Subcutaneous abdominal adipose tissue (tissue), 5 donors: ENCODE data around the gene RNF220.

ENCODE experiments used
- H3K27ac ChIP-seq: one replicate; pipeline ENCODE4 v1.7.0; 2013; ENCODE audit warnings: low read depth, mild to moderate bottlenecking, inconsistent platforms, low read length, moderate library complexity
- H3K27me3 ChIP-seq, 5 donors: one replicate each; pipeline ENCODE4 v1.7.0; 2013; ENCODE audit warnings: low read length in 5 of 5, inconsistent platforms in 1 of 5; ENCODE audit not compliant: control insufficient read depth in 5 of 5, insufficient read depth in 4 of 5
- H3K36me3 ChIP-seq, 5 donors: one replicate each; pipeline ENCODE4 v1.7.0; 2013; ENCODE audit warnings: low read length in 5 of 5; ENCODE audit not compliant: control insufficient read depth in 5 of 5, insufficient read depth in 5 of 5
- H3K4me1 ChIP-seq, 5 donors: one replicate each; pipeline ENCODE4 v1.7.0; 2013; ENCODE audit warnings: low read length in 5 of 5, mild to moderate bottlenecking in 3 of 5, moderate library complexity in 1 of 5; ENCODE audit not compliant: control insufficient read depth in 5 of 5, insufficient read depth in 5 of 5
- H3K4me3 ChIP-seq, 5 donors: one replicate each; pipeline ENCODE4 v1.7.0; 2013; ENCODE audit warnings: low read length in 5 of 5, low read depth in 1 of 5
- H3K9ac ChIP-seq, 5 donors: one replicate each; pipeline ENCODE4 v1.7.0; 2013; ENCODE audit warnings: low read length in 5 of 5, mild to moderate bottlenecking in 4 of 5, moderate library complexity in 3 of 5
- H3K9me3 ChIP-seq, 5 donors: one replicate each; pipeline ENCODE4 v1.7.0; 2013; ENCODE audit warnings: low read length in 5 of 5; ENCODE audit not compliant: control insufficient read depth in 5 of 5
- donor health status: healthy.
- donor health status: healthy.
- donor health status: healthy.
- donor health status: healthy.
- donor health status: healthy.

The RNF220 gene

GRCh38 chr1:44678120-44678519 is 273.1 kb downstream of the RNF220 start:
- H3K36me3 ChIP-seq: no peaks in the 10 kb centered on the region
- H3K4me3 ChIP-seq: no peak overlapping the region
- no peaks in the 10 kb centered on the region for H3K27me3 ChIP-seq
- peak overlapping the region; percentile 94 for H3K27ac ChIP-seq
- peaks cover 13 to 54% (median 50%) of the 10 kb centered on the region in 5 donors for H3K4me1 ChIP-seq
- no peak overlapping the region for H3K9ac ChIP-seq
- no peaks in the 10 kb centered on the region for H3K9me3 ChIP-seq

GRCh38 chr1:44678626-44679025 is 273.6 kb downstream of the RNF220 start:
- no peaks in the 10 kb centered on the region for H3K27me3 ChIP-seq
- H3K4me1 ChIP-seq: peaks cover 11 to 49% (median 45%) of the 10 kb centered on the region in 5 donors
- H3K27ac ChIP-seq: peak overlapping the region; percentile 94
- H3K36me3 ChIP-seq: no peaks in the 10 kb centered on the region
- H3K4me3 ChIP-seq: no peak overlapping the region
- no peak overlapping the region for H3K9ac ChIP-seq
- H3K9me3 ChIP-seq: no peaks in the 10 kb centered on the region

- Histone ChIP-seq H3K27me3 (no peaks in the 10 kb centered on the region), H3K4me3 (no peak overlapping the region), H3K9ac (no peak overlapping the region), H3K9me3 (no peaks in the 10 kb centered on the region), H3K27ac (no peak overlapping the region), H3K4me1 (peaks cover 10 to 48% (median 44%) of the 10 kb centered on the region in 5 donors), H3K36me3 (no peaks in the 10 kb centered on the region)
These were observed 274.4 kb downstream of the RNF220 start for GRCh38 chr1:44679468-44679867.

- Histone ChIP-seq H3K27me3 (no peaks in the 10 kb centered on the region), H3K4me3 (no peak overlapping the region), H3K36me3 (no peaks in the 10 kb centered on the region), H3K9me3 (no peaks in the 10 kb centered on the region), H3K9ac (no peak overlapping the region), H3K4me1 (peaks cover 6 to 32% (median 25%) of the 10 kb centered on the region in 5 donors), H3K27ac (no peak overlapping the region)
These were observed 277.1 kb downstream of the RNF220 start for GRCh38 chr1:44681905-44682882.

GRCh38 chr1:44682883-44683265 is 277.8 kb downstream of the RNF220 start:
- no peaks in the 10 kb centered on the region for H3K27me3 ChIP-seq
- H3K9ac ChIP-seq: no peak overlapping the region
- H3K9me3 ChIP-seq: no peaks in the 10 kb centered on the region
- peaks cover 4 to 25% (median 20%) of the 10 kb centered on the region in 5 donors for H3K4me1 ChIP-seq
- no peak overlapping the region for H3K4me3 ChIP-seq
- H3K27ac ChIP-seq: no peak overlapping the region
- no peaks in the 10 kb centered on the region for H3K36me3 ChIP-seq

- Histone ChIP-seq H3K4me1 (peaks cover 0 to 12% (median 5%) of the 10 kb centered on the region in 5 donors), H3K27ac (no peak overlapping the region), H3K9me3 (no peaks in the 10 kb centered on the region)
These were observed 279.5 kb downstream of the RNF220 start for GRCh38 chr1:44684525-44684924.

GRCh38 chr1:44685218-44685617 is 280.2 kb downstream of the RNF220 start:
- H3K9me3 ChIP-seq: no peaks in the 10 kb centered on the region
- no peak overlapping the region for H3K9ac ChIP-seq
- H3K4me1 ChIP-seq: peaks cover 0 to 12% (median 5%) of the 10 kb centered on the region in 5 donors
- H3K4me3 ChIP-seq: no peak overlapping the region
- no peak overlapping the region for H3K27ac ChIP-seq
- no peaks in the 10 kb centered on the region for H3K36me3 ChIP-seq
- H3K27me3 ChIP-seq: no peaks in the 10 kb centered on the region

More at GRCh38 chr1:44684525-44684924, 279.5 kb downstream of the RNF220 start:
- H3K27me3 ChIP-seq: no peaks in the 10 kb centered on the region
- H3K9ac ChIP-seq: no peak overlapping the region
- no peak overlapping the region for H3K4me3 ChIP-seq
- no peaks in the 10 kb centered on the region for H3K36me3 ChIP-seq

- Histone ChIP-seq H3K9me3 (no peaks in the 10 kb centered on the region), H3K36me3 (no peaks in the 10 kb centered on the region), H3K27ac (no peak overlapping the region), H3K4me3 (no peak overlapping the region), H3K27me3 (no peaks in the 10 kb centered on the region), H3K9ac (no peak overlapping the region), H3K4me1 (peaks cover 0 to 12% (median 5%) of the 10 kb centered on the region in 5 donors)
These were observed 280.8 kb downstream of the RNF220 start for GRCh38 chr1:44685881-44686280.

- no peak overlapping the region for H3K9ac ChIP-seq
- peaks cover 0 to 12% (median 5%) of the 10 kb centered on the region in 5 donors for H3K4me1 ChIP-seq
- H3K27ac ChIP-seq: no peak overlapping the region
- H3K36me3 ChIP-seq: no peaks in the 10 kb centered on the region
- H3K9me3 ChIP-seq: no peaks in the 10 kb centered on the region
- H3K4me3 ChIP-seq: no peak overlapping the region
- H3K27me3 ChIP-seq: no peaks in the 10 kb centered on the region
These were observed 283.8 kb downstream of the RNF220 start for GRCh38 chr1:44688760-44689446.

- Histone ChIP-seq H3K36me3 (no peaks in the 10 kb centered on the region), H3K9ac (no peak overlapping the region), H3K4me1 (peaks cover 0 to 10% (median 5%) of the 10 kb centered on the region in 5 donors), H3K27ac (no peak overlapping the region), H3K27me3 (no peaks in the 10 kb centered on the region), H3K9me3 (no peaks in the 10 kb centered on the region), H3K4me3 (no peak overlapping the region)
These were observed 284.4 kb downstream of the RNF220 start for GRCh38 chr1:44689447-44689765.
